BLaER1 (cell line): ENCODE measurements around the gene TULP1.
A peak's percentile ranks its signal among the peaks of the same experiment; 100 is the strongest.

Experiments used
- H3K27ac ChIP-seq: shearing (Covaris generic); formaldehyde crosslinking; 2 replicates; pipeline ENCODE4 v1.8.1; 2022
- H3K27me3 ChIP-seq: shearing (Covaris generic); formaldehyde crosslinking; 2 replicates; pipeline ENCODE4 v1.8.1; 2022
- H3K36me3 ChIP-seq: shearing (Covaris generic); formaldehyde crosslinking; 2 replicates; pipeline ENCODE4 v1.8.1; 2022
- H3K4me1 ChIP-seq: shearing (Covaris generic); formaldehyde crosslinking; 2 replicates; pipeline ENCODE4 v1.8.1; 2022
- H3K4me2 ChIP-seq: shearing (Covaris generic); formaldehyde crosslinking; 2 replicates; pipeline ENCODE4 v1.8.1; 2022
- H3K4me3 ChIP-seq: shearing (Covaris generic); formaldehyde crosslinking; 2 replicates; pipeline ENCODE4 v1.8.1; 2022
- H3K9ac ChIP-seq: shearing (Covaris generic); formaldehyde crosslinking; 2 replicates; pipeline ENCODE4 v1.8.1; 2022
- H3K9me3 ChIP-seq: shearing (Covaris generic); formaldehyde crosslinking; 2 replicates; pipeline ENCODE4 v1.8.1; 2022
- H4K20me1 ChIP-seq: shearing (Covaris generic); formaldehyde crosslinking; 2 replicates; pipeline ENCODE4 v1.8.1; 2022
- Cebpa-rat ChIP-seq: shearing (Covaris generic); IDR thresholded peaks from 2 replicates; pipeline ENCODE4 v1.8.1; 2022

TULP1 gene

GRCh38 chr6:35487658-35488516, 24.8 kb downstream of the TULP1 start:
- no peak for TF ChIP-seq Cebpa-rat
- Histone ChIP-seq H3K4me1 (peaks cover 47% of the 10 kb centered on the region), H3K9ac (no peak overlapping the region), H3K36me3 (no peaks in the 10 kb centered on the region), H3K27ac (no peak overlapping the region; the same call in 1 of the 2 replicates), H4K20me1 (peaks cover 18% of the 10 kb centered on the region), H3K9me3 (no peaks in the 10 kb centered on the region), H3K27me3 (no peaks in the 10 kb centered on the region), H3K4me2 (peak overlapping the region; percentile 50), H3K4me3 (no peak overlapping the region)

- Histone ChIP-seq H3K27me3 (no peaks in the 10 kb centered on the region), H3K4me3 (no peak overlapping the region), H3K4me2 (no peak overlapping the region), H3K27ac (no peak overlapping the region), H3K36me3 (no peaks in the 10 kb centered on the region), H3K4me1 (peaks cover 30% of the 10 kb centered on the region), H4K20me1 (peaks cover 2% of the 10 kb centered on the region; the same call in 1 of the 2 replicates), H3K9me3 (no peaks in the 10 kb centered on the region), H3K9ac (no peak overlapping the region)
- TF ChIP-seq Cebpa-rat = no peak
Observed at GRCh38 chr6:35486005-35486925, 26.4 kb downstream of the TULP1 start.

- H3K4me1 ChIP-seq = peaks cover 22% of the 10 kb centered on the region
- H4K20me1 ChIP-seq = no peaks in the 10 kb centered on the region
- H3K4me3 ChIP-seq = no peak overlapping the region
- H3K27me3 ChIP-seq = no peaks in the 10 kb centered on the region
- no peak overlapping the region for H3K27ac ChIP-seq
- no peak overlapping the region for H3K4me2 ChIP-seq
- no peaks in the 10 kb centered on the region for H3K36me3 ChIP-seq
- H3K9ac ChIP-seq = no peak overlapping the region
- H3K9me3 ChIP-seq = no peaks in the 10 kb centered on the region
- no peak for TF ChIP-seq Cebpa-rat
Observed at GRCh38 chr6:35485402-35485877, 27.3 kb downstream of the TULP1 start.

GRCh38 chr6:35484921-35485392, 27.7 kb downstream of the TULP1 start:
- no peak overlapping the region for H3K4me2 ChIP-seq
- H3K36me3 ChIP-seq = no peaks in the 10 kb centered on the region
- H3K27me3 ChIP-seq = no peaks in the 10 kb centered on the region
- no peak for TF ChIP-seq Cebpa-rat
- H3K9me3 ChIP-seq = no peaks in the 10 kb centered on the region
- no peak overlapping the region for H3K4me3 ChIP-seq
- H3K27ac ChIP-seq = no peak overlapping the region
- no peak overlapping the region for H3K9ac ChIP-seq
- peaks cover 20% of the 10 kb centered on the region for H3K4me1 ChIP-seq
- H4K20me1 ChIP-seq = no peaks in the 10 kb centered on the region

GRCh38 chr6:35483893-35484645, 28.6 kb downstream of the TULP1 start:
- H3K4me2 ChIP-seq = no peak overlapping the region
- H3K27me3 ChIP-seq = no peaks in the 10 kb centered on the region
- H3K4me3 ChIP-seq = no peak overlapping the region
- no peak overlapping the region for H3K9ac ChIP-seq
- H3K36me3 ChIP-seq = no peaks in the 10 kb centered on the region
- H4K20me1 ChIP-seq = no peaks in the 10 kb centered on the region
- H3K27ac ChIP-seq = no peak overlapping the region
- no peaks in the 10 kb centered on the region for H3K9me3 ChIP-seq
- peaks cover 24% of the 10 kb centered on the region for H3K4me1 ChIP-seq
- no peak for TF ChIP-seq Cebpa-rat

GRCh38 chr6:35483490-35483889, 29.2 kb downstream of the TULP1 start:
- H3K9me3 ChIP-seq = no peaks in the 10 kb centered on the region
- H3K4me1 ChIP-seq = peaks cover 20% of the 10 kb centered on the region
- no peak overlapping the region for H3K4me3 ChIP-seq
- H3K36me3 ChIP-seq = no peaks in the 10 kb centered on the region
- H4K20me1 ChIP-seq = no peaks in the 10 kb centered on the region
- no peak overlapping the region for H3K4me2 ChIP-seq
- no peaks in the 10 kb centered on the region for H3K27me3 ChIP-seq
- no peak for TF ChIP-seq Cebpa-rat
- H3K9ac ChIP-seq = no peak overlapping the region
- no peak overlapping the region for H3K27ac ChIP-seq

GRCh38 chr6:35483062-35483461, 29.6 kb downstream of the TULP1 start:
- TF ChIP-seq Cebpa-rat = no peak
- Histone ChIP-seq H3K36me3 (no peaks in the 10 kb centered on the region), H3K9ac (no peak overlapping the region), H3K9me3 (no peaks in the 10 kb centered on the region), H3K4me3 (no peak overlapping the region), H3K4me1 (peaks cover 16% of the 10 kb centered on the region), H4K20me1 (no peaks in the 10 kb centered on the region), H3K27me3 (no peaks in the 10 kb centered on the region), H3K27ac (no peak overlapping the region), H3K4me2 (no peak overlapping the region)

GRCh38 chr6:35481226-35481625, 31.5 kb downstream of the TULP1 start:
- no peak overlapping the region for H3K27ac ChIP-seq
- no peak for TF ChIP-seq Cebpa-rat
- H3K27me3 ChIP-seq = no peaks in the 10 kb centered on the region
- 0 out of 2 replicates have a peak overlapping the region, but pooled peaks have one; percentile 3 for H3K9ac ChIP-seq
- no peak overlapping the region for H3K4me3 ChIP-seq
- H3K4me2 ChIP-seq = no peak overlapping the region
- no peaks in the 10 kb centered on the region for H4K20me1 ChIP-seq
- no peaks in the 10 kb centered on the region for H3K9me3 ChIP-seq
- H3K36me3 ChIP-seq = no peaks in the 10 kb centered on the region
- H3K4me1 ChIP-seq = 0 out of 2 replicates have a peak, but pooled peaks cover 9% of the 10 kb centered on the region

- Histone ChIP-seq H3K4me3 (no peak overlapping the region), H3K4me1 (0 out of 2 replicates have a peak, but pooled peaks cover 9% of the 10 kb centered on the region), H3K9ac (0 out of 2 replicates have a peak overlapping the region, but pooled peaks have one; percentile 1), H4K20me1 (peaks cover 4% of the 10 kb centered on the region; the same call in 1 of the 2 replicates), H3K4me2 (no peak overlapping the region), H3K9me3 (no peaks in the 10 kb centered on the region), H3K27me3 (no peaks in the 10 kb centered on the region), H3K36me3 (peaks cover 4% of the 10 kb centered on the region; the same call in 1 of the 2 replicates), H3K27ac (no peak overlapping the region)
- TF ChIP-seq Cebpa-rat = no peak
Observed at GRCh38 chr6:35480176-35480575, 32.5 kb downstream of the TULP1 start.
